Nephron (organoid): Measurements from ENCODE around the gene CRADD.

Experiments used
- H3K27ac Mint-ChIP-seq, 3 experiments: 2 replicates each; pipeline ENCODE4 v1.8.0; 2020; ENCODE audit warnings: mixed read lengths in 3 of 3, mild to moderate bottlenecking in 2 of 3, moderate library complexity in 1 of 3
- H3K27me3 Mint-ChIP-seq: 2 replicates; pipeline ENCODE4 v1.8.0; 2021; ENCODE audit warnings: low read depth, mild to moderate bottlenecking, moderate library complexity, mixed read lengths
- H3K36me3 Mint-ChIP-seq: 2 replicates; pipeline ENCODE4 v1.8.0; 2020; ENCODE audit warnings: low read depth, mixed read lengths
- H3K4me1 Mint-ChIP-seq: 2 replicates; pipeline ENCODE4 v1.8.0; 2020; ENCODE audit warnings: mixed read lengths
- H3K4me3 Mint-ChIP-seq, 3 experiments: 2 replicates each; pipeline ENCODE4 v1.8.0; 2020; ENCODE audit warnings: mild to moderate bottlenecking in 3 of 3, mixed read lengths in 3 of 3, moderate library complexity in 2 of 3
- H3K9me3 Mint-ChIP-seq: 2 replicates; pipeline ENCODE4 v1.8.0; 2020; ENCODE audit warnings: mixed read lengths
- CTCF ChIP-seq, 3 experiments: fragments of 200-600 bp; sonication (generic); IDR thresholded peaks; one replicate each; pipeline ENCODE4 v1.5.0; 2021; ENCODE audit warnings: antibody characterized with exemption in 3 of 3; ENCODE audit not compliant: unreplicated experiment in 3 of 3

CRADD gene

GRCh38 chr12:93807354-93807753, 130.2 kb downstream of the CRADD start:
- H3K4me1 Mint-ChIP-seq, result peaks cover 31% of the 10 kb centered on the region
- peaks cover 14% of the 10 kb centered on the region for H3K27me3 Mint-ChIP-seq
- no peak for TF ChIP-seq CTCF (IDR thresholded peaks at IDR 0.05; ENCODE audit: unreplicated experiment in 3 of 3)
- H3K36me3 Mint-ChIP-seq, result no peaks in the 10 kb centered on the region
- H3K27ac Mint-ChIP-seq, result no peak overlapping the region
- H3K9me3 Mint-ChIP-seq, result no peaks in the 10 kb centered on the region
- no peak overlapping the region for H3K4me3 Mint-ChIP-seq

- no peak for TF ChIP-seq CTCF (IDR thresholded peaks at IDR 0.05; ENCODE audit: unreplicated experiment in 3 of 3)
- no peak overlapping the region for H3K27ac Mint-ChIP-seq
These were observed 131.2 kb downstream of the CRADD start for GRCh38 chr12:93808169-93808899.

GRCh38 chr12:93812626-93813025, 135.5 kb downstream of the CRADD start:
- Mint-ChIP-seq H3K27me3 (no peaks in the 10 kb centered on the region), H3K4me1 (peaks cover 48% of the 10 kb centered on the region), H3K4me3 (no peak overlapping the region), H3K9me3 (no peaks in the 10 kb centered on the region), H3K36me3 (no peaks in the 10 kb centered on the region), H3K27ac (peak overlapping the region; percentile 46 to 85 (median 74))
- TF ChIP-seq CTCF (IDR thresholded peaks at IDR 0.05; ENCODE audit: unreplicated experiment in 3 of 3), result no peak

More at GRCh38 chr12:93808169-93808899, 131.2 kb downstream of the CRADD start:
- no peak overlapping the region for H3K4me3 Mint-ChIP-seq
- H3K36me3 Mint-ChIP-seq, result no peaks in the 10 kb centered on the region
- peaks cover 31% of the 10 kb centered on the region for H3K4me1 Mint-ChIP-seq
- peaks cover 14% of the 10 kb centered on the region for H3K27me3 Mint-ChIP-seq
- no peaks in the 10 kb centered on the region for H3K9me3 Mint-ChIP-seq

GRCh38 chr12:93813186-93813585, 136.0 kb downstream of the CRADD start:
- H3K27me3 Mint-ChIP-seq, result no peaks in the 10 kb centered on the region
- H3K36me3 Mint-ChIP-seq, result no peaks in the 10 kb centered on the region
- peak overlapping the region; percentile 46 to 85 (median 74) for H3K27ac Mint-ChIP-seq
- no peak for TF ChIP-seq CTCF (IDR thresholded peaks at IDR 0.05; ENCODE audit: unreplicated experiment in 3 of 3)
- H3K4me1 Mint-ChIP-seq, result peaks cover 54% of the 10 kb centered on the region
- no peak overlapping the region for H3K4me3 Mint-ChIP-seq
- no peaks in the 10 kb centered on the region for H3K9me3 Mint-ChIP-seq

- Mint-ChIP-seq H3K4me3 (peak overlapping the region in 2 of 3 experiments; percentile 13 to 28), H3K27me3 (no peaks in the 10 kb centered on the region), H3K27ac (peak overlapping the region; percentile 46 to 85 (median 74))
These were observed 137.0 kb downstream of the CRADD start for GRCh38 chr12:93813972-93814821.

More at GRCh38 chr12:93813972-93814821, 137.0 kb downstream of the CRADD start:
- H3K9me3 Mint-ChIP-seq, result no peaks in the 10 kb centered on the region
- TF ChIP-seq CTCF (IDR thresholded peaks at IDR 0.05; ENCODE audit: unreplicated experiment in 3 of 3), result no peak
- H3K4me1 Mint-ChIP-seq, result peaks cover 64% of the 10 kb centered on the region
- no peaks in the 10 kb centered on the region for H3K36me3 Mint-ChIP-seq
